RWPE1 (cell line): ENCODE measurements around the gene CUBN.

ENCODE experiments used
- CTCF ChIA-PET: fragments of 350-600 bp; sonication (Branson Sonifier 250); formaldehyde crosslinking; extraction: SDS; loops from one replicate; lab custom pipeline; 2021; lab: Yijun Ruan, JAX
- POLR2A ChIA-PET: fragments of 400-600 bp; formaldehyde crosslinking; extraction: SDS; loops from one replicate; lab custom pipeline; 2020; ENCODE audit warnings: antibody characterized with exemption; ENCODE audit not compliant: low non-redundant PET; lab: Yijun Ruan, JAX
- DNase-seq: peaks from one replicate; pipeline ENCODE4 v3.0.0; 2012; ENCODE audit warnings: low spot score
- H3K27ac ChIP-seq: fragments of 450-650 bp; 2 replicates; pipeline ENCODE4 v1.5.1; 2017
- CTCF ChIP-seq: fragments of 450-650 bp; conservative IDR thresholded peaks from 2 replicates; pipeline ENCODE4 v1.5.1; 2017; ENCODE audit warnings: low read depth, mild to moderate bottlenecking

Gene CUBN

GRCh38 chr10:16941067-16941466 lies 188.5 kb downstream of the CUBN start:
- CTCF ChIA-PET = interaction anchor here (0.6 kb wide), 1 partner anchor 802 kb away, joined by 4 read pairs; no protein-coding TSS in a partner anchor
- POLR2A ChIA-PET = no interaction called here
- H3K27ac ChIP-seq = no peak overlapping the region
- DNase-seq = no peak
- TF ChIP-seq CTCF = no peak

- no peak overlapping the region for H3K27ac ChIP-seq
- ChIA-PET POLR2A (no interaction called here), CTCF (no interaction called here)
- no peak for DNase-seq
- TF ChIP-seq CTCF = no peak
Measured at GRCh38 chr10:16938952-16939351, 190.7 kb downstream of the CUBN start.

GRCh38 chr10:16934461-16934860 lies 195.2 kb downstream of the CUBN start:
- no peak for TF ChIP-seq CTCF
- POLR2A ChIA-PET = no interaction called here
- no peak for DNase-seq

GRCh38 chr10:16933783-16934182 lies 195.8 kb downstream of the CUBN start:
- no peak for TF ChIP-seq CTCF
- ChIA-PET CTCF (no interaction called here), POLR2A (no interaction called here)
- DNase-seq = no peak
- H3K27ac ChIP-seq = no peak overlapping the region

More at GRCh38 chr10:16934461-16934860, 195.2 kb downstream of the CUBN start:
- H3K27ac ChIP-seq = no peak overlapping the region
- CTCF ChIA-PET = no interaction called here

GRCh38 chr10:16931930-16932329 lies 197.7 kb downstream of the CUBN start:
- no peak for DNase-seq
- H3K27ac ChIP-seq = no peak overlapping the region
- no peak for TF ChIP-seq CTCF
- POLR2A ChIA-PET = no interaction called here
- CTCF ChIA-PET = no interaction called here

- no peak overlapping the region for H3K27ac ChIP-seq
- TF ChIP-seq CTCF = no peak
- POLR2A ChIA-PET = no interaction called here
- CTCF ChIA-PET = no interaction called here
- DNase-seq = no peak
Measured at GRCh38 chr10:16930540-16930939, 199.1 kb downstream of the CUBN start.

- no peak overlapping the region for H3K27ac ChIP-seq
- TF ChIP-seq CTCF = no peak
- ChIA-PET CTCF (no interaction called here), POLR2A (no interaction called here)
- no peak for DNase-seq
Measured at GRCh38 chr10:16929069-16929468, 200.5 kb downstream of the CUBN start.
